Superior temporal gyrus (tissue), 1 donor: ENCODE data around the gene CST11.

Experiments used
- DNase-seq: peaks from one replicate; pipeline ENCODE4 v3.0.0-alpha.2; 2016; ENCODE audit errors: extremely low spot score

CST11 gene

GRCh38 chr20:23453549-23454543 lies 1.2 kb upstream of the CST11 start:
- DNase-seq = no peak

- DNase-seq = no peak
These were observed 654 bp downstream of the CST11 start for GRCh38 chr20:23451956-23452487.

GRCh38 chr20:23450877-23451276 lies 1.8 kb downstream of the CST11 start:
- DNase-seq = no peak

GRCh38 chr20:23449421-23449820 lies 3.3 kb downstream of the CST11 start:
- DNase-seq = no peak

GRCh38 chr20:23448167-23448566 lies 4.5 kb downstream of the CST11 start:
- DNase-seq = no peak

- DNase-seq = peak; percentile 90
These were observed 6.2 kb downstream of the CST11 start for GRCh38 chr20:23446505-23446904.

- no peak for DNase-seq
These were observed 7.0 kb downstream of the CST11 start for GRCh38 chr20:23445596-23446217.

- DNase-seq = no peak
These were observed 7.8 kb downstream of the CST11 start for GRCh38 chr20:23444859-23445258.

- no peak for DNase-seq
These were observed 10.2 kb downstream of the CST11 start for GRCh38 chr20:23442436-23442835.

GRCh38 chr20:23441850-23442313 lies 10.8 kb downstream of the CST11 start:
- peak; percentile 92 for DNase-seq

- DNase-seq = no peak
These were observed 12.7 kb downstream of the CST11 start for GRCh38 chr20:23440004-23440403.

GRCh38 chr20:23438661-23439060 lies 14.0 kb downstream of the CST11 start:
- DNase-seq = no peak

- DNase-seq = no peak
These were observed 15.4 kb downstream of the CST11 start for GRCh38 chr20:23437126-23437899.

GRCh38 chr20:23436681-23437080 lies 16.0 kb downstream of the CST11 start:
- peak; percentile 14 for DNase-seq

- peak; percentile 23 for DNase-seq
These were observed 16.8 kb downstream of the CST11 start for GRCh38 chr20:23435626-23436539.

GRCh38 chr20:23434521-23435313 lies 18.0 kb downstream of the CST11 start:
- DNase-seq = no peak

GRCh38 chr20:23433628-23434027 lies 19.0 kb downstream of the CST11 start:
- DNase-seq = no peak

GRCh38 chr20:23425129-23425528 lies 27.5 kb downstream of the CST11 start:
- no peak for DNase-seq

GRCh38 chr20:23420943-23421931 lies 31.4 kb downstream of the CST11 start, which contains the start of gene NAPB:
NAPB (minus strand) TSS chr20:23421488; CDS start chr20:23421402, 86 bp downstream.
- DNase-seq = peak; percentile 96
